ENCODE results near the gene FBXL4.

DNA sequence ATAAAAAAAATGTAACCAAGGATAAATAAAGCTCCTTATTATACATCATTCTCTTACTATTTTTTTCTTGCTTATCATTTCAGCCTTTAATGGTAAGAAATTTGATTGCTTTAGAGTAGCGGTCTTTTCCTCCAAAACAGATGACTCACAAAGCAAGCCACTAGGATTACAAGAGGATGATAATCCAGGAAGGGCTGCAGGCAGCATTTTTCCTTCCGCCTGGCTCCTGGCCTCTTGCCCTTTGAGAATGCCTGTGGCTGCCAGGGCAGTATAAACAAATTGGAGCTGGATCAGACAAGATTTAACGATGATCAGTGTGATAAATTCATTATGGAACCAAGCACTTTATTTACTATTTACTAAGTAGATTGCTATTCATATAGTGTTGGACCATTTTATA is 9.7 kb upstream of the FBXL4 start:
- TF ChIP-seq, protein P1, sequence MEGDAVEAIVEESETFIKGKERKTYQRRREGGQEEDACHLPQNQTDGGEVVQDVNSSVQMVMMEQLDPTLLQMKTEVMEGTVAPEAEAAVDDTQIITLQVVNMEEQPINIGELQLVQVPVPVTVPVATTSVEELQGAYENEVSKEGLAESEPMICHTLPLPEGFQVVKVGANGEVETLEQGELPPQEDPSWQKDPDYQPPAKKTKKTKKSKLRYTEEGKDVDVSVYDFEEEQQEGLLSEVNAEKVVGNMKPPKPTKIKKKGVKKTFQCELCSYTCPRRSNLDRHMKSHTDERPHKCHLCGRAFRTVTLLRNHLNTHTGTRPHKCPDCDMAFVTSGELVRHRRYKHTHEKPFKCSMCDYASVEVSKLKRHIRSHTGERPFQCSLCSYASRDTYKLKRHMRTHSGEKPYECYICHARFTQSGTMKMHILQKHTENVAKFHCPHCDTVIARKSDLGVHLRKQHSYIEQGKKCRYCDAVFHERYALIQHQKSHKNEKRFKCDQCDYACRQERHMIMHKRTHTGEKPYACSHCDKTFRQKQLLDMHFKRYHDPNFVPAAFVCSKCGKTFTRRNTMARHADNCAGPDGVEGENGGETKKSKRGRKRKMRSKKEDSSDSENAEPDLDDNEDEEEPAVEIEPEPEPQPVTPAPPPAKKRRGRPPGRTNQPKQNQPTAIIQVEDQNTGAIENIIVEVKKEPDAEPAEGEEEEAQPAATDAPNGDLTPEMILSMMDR (IDR thresholded peaks at IDR 0.05), result no peak
- no peak for TF ChIP-seq POLR2A (IDR thresholded peaks at IDR 0.05)

All from testis (tissue), 2 donors.